ENCODE results near the gene ZNF592.

Gene ZNF592

DNA sequence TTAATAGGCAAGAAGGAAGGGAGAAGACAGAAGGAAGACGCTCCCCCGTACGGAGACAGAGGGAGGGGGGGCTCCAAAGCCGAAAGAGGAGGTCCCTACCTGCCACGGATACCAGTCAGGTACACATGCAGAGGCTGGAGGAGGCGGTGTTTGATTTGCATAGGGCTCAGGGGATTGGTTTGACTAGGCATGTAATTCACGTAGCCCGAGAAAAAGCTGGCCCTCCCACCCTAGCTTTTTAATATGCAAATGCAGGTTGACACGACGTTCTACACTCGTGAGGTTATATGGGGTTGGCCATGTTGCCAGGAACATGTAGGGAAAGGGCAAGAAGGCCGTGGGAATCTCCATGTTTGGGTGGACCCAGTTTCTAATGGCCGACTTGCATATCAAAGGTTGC is 29.8 kb downstream of the ZNF592 start:
- H3K9me3 Mint-ChIP-seq = no peaks in the 10 kb centered on the region
- H3K27me3 Mint-ChIP-seq = no peaks in the 10 kb centered on the region
- peaks cover 62% of the 10 kb centered on the region for H3K36me3 Mint-ChIP-seq (ENCODE audit: low read depth)
- peaks cover 26% of the 10 kb centered on the region for H3K4me1 Mint-ChIP-seq (ENCODE audit: low read depth)
- H3K27ac Mint-ChIP-seq = no peak overlapping the region
- no peak overlapping the region for H3K4me3 Mint-ChIP-seq
- intact Hi-C loops (cut with micrococcal nuclease) = loop anchor here (10.0 kb wide), 1 partner anchor 183 kb away; no protein-coding TSS in a partner anchor

DNA sequence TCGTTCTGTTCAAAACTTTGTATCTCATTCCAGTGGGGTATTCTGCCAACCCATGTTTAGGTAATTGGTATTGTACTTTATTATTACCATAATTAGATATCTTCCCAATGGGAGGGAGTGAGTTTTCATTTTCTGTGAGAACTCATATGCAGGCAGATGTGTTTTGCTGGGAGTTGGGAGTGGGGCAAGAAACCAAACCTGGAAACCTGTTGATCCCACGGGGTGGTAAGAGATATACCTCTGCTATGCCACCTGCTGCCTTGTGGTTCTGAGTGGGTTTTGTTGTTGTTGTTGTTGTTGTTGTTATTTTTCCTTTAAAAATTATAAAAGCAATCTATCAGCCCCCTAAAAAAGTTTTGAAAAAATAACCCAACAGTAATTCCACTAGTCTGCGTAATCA is 32.1 kb downstream of the ZNF592 start:
- Mint-ChIP-seq H3K9me3 (no peaks in the 10 kb centered on the region), H3K27ac (no peak overlapping the region), H3K27me3 (no peaks in the 10 kb centered on the region), H3K36me3 (ENCODE audit: low read depth) (peaks cover 76% of the 10 kb centered on the region), H3K4me3 (no peak overlapping the region), H3K4me1 (ENCODE audit: low read depth) (peaks cover 25% of the 10 kb centered on the region)
- intact Hi-C loops (cut with micrococcal nuclease) = no loop called here

DNA sequence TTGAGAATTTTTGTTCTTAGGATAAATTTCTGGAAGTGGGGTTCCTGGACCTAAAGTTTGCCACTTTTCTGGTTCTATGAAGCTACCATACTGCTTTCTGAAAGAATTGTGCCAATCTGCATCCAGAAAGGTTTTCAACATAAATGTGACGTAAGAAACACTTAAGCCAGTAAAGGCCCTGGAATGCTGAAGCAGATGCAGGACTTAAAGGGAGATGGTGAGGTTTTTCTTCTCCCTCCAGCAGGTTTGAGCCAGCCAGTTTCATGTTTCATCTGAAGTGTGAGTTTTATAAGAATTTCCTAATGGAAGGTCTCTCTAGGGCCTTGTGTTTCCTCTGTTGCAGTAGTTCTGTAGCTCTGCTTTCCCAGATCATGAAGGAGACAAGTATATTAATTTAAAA is 33.1 kb downstream of the ZNF592 start:
- intact Hi-C loops (cut with micrococcal nuclease) = no loop called here
- Mint-ChIP-seq H3K27ac (no peak overlapping the region), H3K4me1 (ENCODE audit: low read depth) (peaks cover 33% of the 10 kb centered on the region), H3K27me3 (no peaks in the 10 kb centered on the region), H3K9me3 (no peaks in the 10 kb centered on the region), H3K36me3 (ENCODE audit: low read depth) (peaks cover 78% of the 10 kb centered on the region), H3K4me3 (no peak overlapping the region)

DNA sequence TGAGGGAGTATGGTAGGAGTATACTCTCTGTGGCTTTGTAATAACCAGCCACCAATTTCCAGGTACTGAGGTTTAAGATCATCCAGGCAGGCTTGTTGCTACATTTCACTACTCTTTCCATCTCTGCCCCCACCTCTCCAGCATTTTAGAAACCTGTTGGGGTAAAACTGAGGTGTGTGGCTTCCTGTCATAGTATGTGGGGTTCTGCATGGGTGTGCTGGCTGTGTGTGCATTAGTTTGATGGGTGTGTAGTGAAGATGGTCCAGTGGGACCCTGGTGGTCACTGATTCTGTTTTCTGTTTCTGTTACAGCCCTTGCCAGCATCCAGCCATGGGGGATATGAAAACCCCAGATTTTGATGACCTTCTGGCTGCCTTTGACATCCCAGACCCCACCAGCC is 34.0 kb downstream of the ZNF592 start:
- intact Hi-C loops (cut with micrococcal nuclease) = no loop called here
- no peaks in the 10 kb centered on the region for H3K27me3 Mint-ChIP-seq
- H3K4me1 Mint-ChIP-seq (ENCODE audit: low read depth) = peaks cover 38% of the 10 kb centered on the region
- H3K4me3 Mint-ChIP-seq = no peak overlapping the region
- peaks cover 81% of the 10 kb centered on the region for H3K36me3 Mint-ChIP-seq (ENCODE audit: low read depth)
- no peaks in the 10 kb centered on the region for H3K9me3 Mint-ChIP-seq
- no peak overlapping the region for H3K27ac Mint-ChIP-seq

DNA sequence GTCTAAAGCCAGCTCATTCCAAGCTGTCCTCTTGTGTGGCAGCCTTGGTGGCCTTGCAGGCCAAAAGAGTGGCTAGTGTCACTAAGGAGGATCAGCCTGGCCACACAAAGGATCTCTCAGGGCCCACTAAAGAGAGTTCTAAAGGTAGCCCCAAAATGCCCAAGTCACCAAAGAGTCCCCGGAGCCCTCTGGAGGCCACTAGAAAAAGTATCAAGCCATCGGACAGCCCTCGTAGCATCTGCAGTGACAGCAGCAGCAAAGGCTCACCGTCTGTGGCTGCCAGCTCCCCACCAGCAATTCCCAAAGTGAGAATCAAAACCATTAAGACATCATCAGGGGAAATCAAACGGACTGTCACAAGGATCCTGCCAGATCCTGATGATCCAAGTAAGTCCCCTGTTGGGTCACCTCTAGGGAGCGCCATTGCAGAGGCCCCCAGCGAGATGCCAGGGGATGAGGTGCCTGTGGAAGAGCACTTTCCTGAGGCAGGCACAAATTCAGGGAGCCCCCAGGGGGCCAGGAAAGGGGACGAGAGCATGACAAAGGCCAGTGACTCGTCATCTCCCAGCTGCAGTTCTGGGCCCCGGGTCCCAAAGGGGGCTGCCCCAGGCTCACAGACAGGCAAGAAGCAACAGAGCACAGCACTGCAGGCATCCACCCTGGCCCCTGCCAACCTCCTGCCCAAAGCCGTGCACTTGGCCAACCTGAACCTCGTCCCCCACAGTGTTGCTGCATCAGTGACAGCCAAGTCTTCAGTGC is 35.3 kb downstream of the ZNF592 start:
- Mint-ChIP-seq H3K36me3 (ENCODE audit: low read depth) (peaks cover 83% of the 10 kb centered on the region), H3K4me1 (ENCODE audit: low read depth) (peaks cover 43% of the 10 kb centered on the region), H3K27ac (peak overlapping the region; percentile 53), H3K9me3 (no peaks in the 10 kb centered on the region), H3K27me3 (no peaks in the 10 kb centered on the region), H3K4me3 (no peak overlapping the region)
- intact Hi-C loops (cut with micrococcal nuclease) = no loop called here

DNA sequence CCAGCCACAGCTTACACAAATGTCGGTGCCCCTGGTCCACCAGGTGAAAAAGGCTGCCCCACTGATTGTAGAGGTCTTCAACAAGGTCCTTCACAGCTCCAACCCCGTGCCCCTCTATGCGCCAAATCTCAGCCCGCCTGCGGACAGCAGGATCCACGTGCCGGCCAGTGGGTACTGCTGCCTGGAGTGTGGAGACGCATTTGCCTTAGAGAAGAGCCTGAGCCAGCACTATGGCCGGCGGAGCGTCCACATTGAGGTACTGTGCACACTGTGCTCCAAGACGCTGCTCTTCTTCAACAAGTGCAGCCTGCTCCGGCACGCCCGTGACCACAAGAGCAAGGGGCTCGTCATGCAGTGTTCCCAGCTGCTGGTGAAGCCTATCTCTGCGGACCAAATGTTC is 35.9 kb downstream of the ZNF592 start:
- H3K27ac Mint-ChIP-seq = peak overlapping the region; percentile 53
- peaks cover 81% of the 10 kb centered on the region for H3K36me3 Mint-ChIP-seq (ENCODE audit: low read depth)
- H3K27me3 Mint-ChIP-seq = no peaks in the 10 kb centered on the region
- no peak overlapping the region for H3K4me3 Mint-ChIP-seq
- H3K4me1 Mint-ChIP-seq (ENCODE audit: low read depth) = peaks cover 40% of the 10 kb centered on the region
- intact Hi-C loops (cut with micrococcal nuclease) = no loop called here
- H3K9me3 Mint-ChIP-seq = no peaks in the 10 kb centered on the region

DNA sequence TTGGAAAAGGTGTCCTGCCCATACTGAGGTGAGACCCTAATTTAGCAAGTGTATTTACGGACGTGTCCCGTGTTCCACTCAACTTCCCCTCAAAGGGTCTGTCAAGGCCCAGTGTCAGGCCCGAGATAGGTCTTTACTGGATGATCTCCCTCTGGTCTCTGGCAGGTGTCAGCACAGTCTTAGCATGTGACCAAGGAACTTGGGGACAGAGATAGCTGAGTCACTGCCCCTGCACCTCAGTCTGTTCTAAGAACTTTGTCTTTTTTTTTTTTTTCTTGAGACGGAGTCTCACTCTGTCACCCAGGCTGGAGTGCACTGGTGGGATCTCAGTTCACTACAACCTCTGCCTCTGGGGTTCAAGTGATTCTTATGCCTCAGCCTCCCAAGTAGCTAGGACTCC is 36.7 kb downstream of the ZNF592 start:
- Mint-ChIP-seq H3K27me3 (no peaks in the 10 kb centered on the region), H3K27ac (peak overlapping the region; percentile 53), H3K36me3 (ENCODE audit: low read depth) (peaks cover 81% of the 10 kb centered on the region), H3K4me1 (ENCODE audit: low read depth) (peaks cover 34% of the 10 kb centered on the region), H3K4me3 (no peak overlapping the region), H3K9me3 (no peaks in the 10 kb centered on the region)
- intact Hi-C loops (cut with micrococcal nuclease) = no loop called here

DNA sequence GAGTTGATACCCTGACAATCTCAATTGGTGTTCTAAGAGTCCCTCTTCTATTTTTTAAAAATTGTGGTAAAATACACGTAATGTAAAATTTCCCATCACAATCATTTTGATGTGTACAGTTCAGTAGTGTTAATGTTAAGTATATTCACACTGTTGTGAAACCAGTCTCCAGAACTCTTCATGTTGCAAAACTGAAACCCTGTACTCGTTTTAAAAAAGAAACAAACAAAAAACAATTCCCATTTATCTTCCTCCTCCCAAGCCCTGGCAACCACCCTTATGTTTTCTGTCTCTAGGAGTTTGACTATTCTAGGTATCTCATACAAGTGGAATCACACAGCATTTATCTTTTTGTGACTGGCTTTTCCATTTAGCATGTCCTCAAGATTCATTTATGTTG is 40.1 kb downstream of the ZNF592 start:
- H3K4me3 Mint-ChIP-seq = no peak overlapping the region
- peak overlapping the region; percentile 18 for H3K27ac Mint-ChIP-seq
- intact Hi-C loops (cut with micrococcal nuclease) = no loop called here
- no peaks in the 10 kb centered on the region for H3K9me3 Mint-ChIP-seq
- peaks cover 40% of the 10 kb centered on the region for H3K4me1 Mint-ChIP-seq (ENCODE audit: low read depth)
- peaks cover 93% of the 10 kb centered on the region for H3K36me3 Mint-ChIP-seq (ENCODE audit: low read depth)
- no peaks in the 10 kb centered on the region for H3K27me3 Mint-ChIP-seq

DNA sequence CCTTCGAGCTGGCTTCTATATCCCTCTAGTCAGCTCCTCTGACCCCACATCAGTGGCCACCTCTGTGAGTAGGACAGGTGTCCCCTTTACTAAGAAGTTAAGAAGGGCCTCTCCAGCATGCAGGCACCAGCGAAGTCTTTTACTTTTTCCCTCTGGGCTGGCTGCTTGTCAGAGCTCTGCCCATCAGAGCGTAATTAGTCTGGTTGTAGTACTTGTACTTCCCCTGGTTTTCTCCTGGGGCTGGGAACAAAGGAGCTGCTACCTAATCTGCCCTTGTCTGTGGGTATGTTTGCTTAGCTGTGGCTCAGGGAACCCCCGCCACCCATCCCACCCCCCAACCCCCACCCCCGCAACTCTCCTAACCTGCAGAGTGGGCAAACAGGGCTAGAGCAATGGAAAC is 41.4 kb downstream of the ZNF592 start:
- Mint-ChIP-seq H3K4me1 (ENCODE audit: low read depth) (peaks cover 35% of the 10 kb centered on the region), H3K4me3 (no peak overlapping the region), H3K9me3 (no peaks in the 10 kb centered on the region), H3K36me3 (ENCODE audit: low read depth) (peaks cover 93% of the 10 kb centered on the region), H3K27me3 (no peaks in the 10 kb centered on the region), H3K27ac (no peak overlapping the region)
- intact Hi-C loops (cut with micrococcal nuclease) = no loop called here

DNA sequence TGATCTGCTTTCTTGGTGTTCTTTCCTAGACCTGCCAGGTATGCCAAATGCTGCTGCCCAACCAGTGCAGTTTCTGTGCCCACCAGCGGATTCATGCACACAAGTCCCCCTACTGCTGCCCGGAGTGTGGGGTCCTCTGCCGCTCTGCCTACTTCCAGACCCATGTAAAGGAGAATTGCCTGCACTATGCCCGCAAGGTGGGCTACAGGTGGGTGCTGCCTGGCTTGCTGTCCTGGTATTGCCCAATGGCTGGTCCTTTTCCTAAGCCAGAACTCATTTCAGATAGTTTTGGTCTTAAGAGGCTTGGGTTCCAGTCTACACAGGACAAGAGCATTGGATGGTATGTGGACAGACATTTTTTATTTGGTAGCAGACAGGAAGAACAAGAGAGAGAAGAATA is 42.3 kb downstream of the ZNF592 start:
- Mint-ChIP-seq H3K36me3 (ENCODE audit: low read depth) (peaks cover 90% of the 10 kb centered on the region), H3K4me3 (no peak overlapping the region), H3K27ac (peak overlapping the region; percentile 48), H3K9me3 (no peaks in the 10 kb centered on the region), H3K27me3 (no peaks in the 10 kb centered on the region), H3K4me1 (ENCODE audit: low read depth) (peaks cover 26% of the 10 kb centered on the region)
- intact Hi-C loops (cut with micrococcal nuclease) = no loop called here

DNA sequence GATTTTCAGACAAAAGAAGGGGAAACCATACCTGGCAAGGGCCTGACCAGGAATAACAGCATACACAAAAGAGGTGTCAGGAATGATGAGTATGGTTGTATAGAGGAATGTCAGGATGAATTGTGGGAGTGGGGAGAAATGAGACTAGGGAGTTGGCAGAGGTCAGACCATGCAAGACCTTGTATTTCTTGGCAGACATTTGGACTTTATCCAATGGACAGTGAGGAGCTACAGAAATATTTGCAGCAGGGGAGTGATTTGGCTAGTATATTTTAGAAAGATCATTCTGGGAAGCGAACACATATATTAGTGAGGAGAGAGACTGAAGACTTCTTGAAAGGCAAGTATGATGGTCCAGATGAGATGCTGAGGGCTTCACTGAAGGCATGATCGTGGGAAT is 43.4 kb downstream of the ZNF592 start:
- Mint-ChIP-seq H3K27ac (no peak overlapping the region), H3K36me3 (ENCODE audit: low read depth) (peaks cover 91% of the 10 kb centered on the region), H3K4me3 (no peak overlapping the region), H3K4me1 (ENCODE audit: low read depth) (peaks cover 18% of the 10 kb centered on the region), H3K27me3 (no peaks in the 10 kb centered on the region), H3K9me3 (no peaks in the 10 kb centered on the region)
- intact Hi-C loops (cut with micrococcal nuclease) = no loop called here

DNA sequence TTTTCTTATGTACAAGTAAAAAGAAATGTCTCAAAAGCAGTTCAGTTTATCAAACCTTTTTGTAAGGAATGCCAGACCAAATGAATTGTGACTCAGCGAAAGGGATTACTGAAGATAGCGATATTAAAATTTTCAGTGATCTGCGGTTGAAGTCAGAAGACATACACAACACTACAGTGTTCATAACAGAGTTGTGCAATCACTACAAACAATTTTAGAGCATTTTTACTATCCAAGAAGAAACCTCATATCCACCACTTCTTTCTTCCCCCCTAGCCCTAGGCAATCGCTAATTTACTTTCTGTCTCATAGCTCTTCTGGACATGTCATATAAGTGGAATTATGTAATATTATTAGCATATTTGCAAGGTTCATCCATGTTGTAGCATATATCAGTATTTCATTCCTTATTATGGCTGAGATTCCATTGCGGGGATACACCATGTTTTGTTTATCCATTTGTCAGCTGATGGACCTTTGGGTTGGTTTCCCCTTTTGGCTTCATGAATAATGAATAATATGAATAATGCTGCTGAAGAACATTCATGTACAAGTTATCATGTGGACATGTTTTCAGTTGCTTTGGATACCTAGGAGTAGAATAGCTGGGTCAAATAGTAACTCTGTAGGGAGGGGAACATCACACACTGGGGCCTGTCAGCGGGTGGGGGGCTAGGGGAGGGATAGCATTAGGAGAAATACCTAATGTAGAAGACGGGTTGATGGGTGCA is 45.2 kb downstream of the ZNF592 start:
- H3K4me1 Mint-ChIP-seq (ENCODE audit: low read depth) = peaks cover 7% of the 10 kb centered on the region
- H3K27ac Mint-ChIP-seq = no peak overlapping the region
- no peak overlapping the region for H3K4me3 Mint-ChIP-seq
- no peaks in the 10 kb centered on the region for H3K9me3 Mint-ChIP-seq
- no peaks in the 10 kb centered on the region for H3K27me3 Mint-ChIP-seq
- H3K36me3 Mint-ChIP-seq (ENCODE audit: low read depth) = peaks cover 92% of the 10 kb centered on the region
- intact Hi-C loops (cut with micrococcal nuclease) = no loop called here

DNA sequence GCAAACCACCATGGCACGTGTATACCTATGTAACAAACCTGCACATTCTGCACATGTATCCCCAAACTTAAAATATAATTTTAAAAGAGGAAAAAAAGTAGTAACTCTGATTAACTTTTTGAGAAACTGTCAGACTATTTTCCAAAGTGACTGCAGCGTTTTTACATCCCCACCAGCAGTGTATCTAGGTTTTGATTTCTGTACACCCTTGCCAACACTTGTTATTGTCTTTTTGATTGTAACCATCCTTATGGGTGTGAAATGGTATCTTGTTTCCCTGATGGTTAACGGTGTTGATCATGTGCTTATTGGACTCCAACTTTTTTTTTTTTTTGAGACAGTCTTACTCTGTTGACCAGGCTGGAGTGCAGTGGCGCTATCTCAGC is 45.8 kb downstream of the ZNF592 start:
- Mint-ChIP-seq H3K9me3 (no peaks in the 10 kb centered on the region), H3K4me1 (ENCODE audit: low read depth) (peaks cover 7% of the 10 kb centered on the region), H3K27me3 (no peaks in the 10 kb centered on the region), H3K27ac (no peak overlapping the region), H3K36me3 (ENCODE audit: low read depth) (peaks cover 94% of the 10 kb centered on the region), H3K4me3 (no peak overlapping the region)
- intact Hi-C loops (cut with micrococcal nuclease) = no loop called here

DNA sequence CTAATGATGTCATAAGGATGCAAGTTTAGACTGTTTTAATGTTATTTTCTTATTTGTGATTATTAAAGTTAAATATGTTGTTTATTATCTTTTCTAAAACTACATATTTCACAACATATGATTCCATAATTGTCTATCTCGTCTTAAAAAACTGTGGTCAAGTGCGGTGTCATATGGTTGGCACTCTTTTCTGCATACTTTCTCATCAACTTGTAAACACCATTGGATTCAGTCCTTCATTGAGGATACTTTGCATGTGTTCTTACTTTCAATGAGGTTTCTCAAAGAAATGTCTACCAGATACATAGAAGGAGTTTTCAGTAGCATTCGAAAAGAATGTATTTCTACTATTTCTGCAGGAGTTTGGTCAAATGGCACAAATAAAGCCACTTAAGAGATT is 46.8 kb downstream of the ZNF592 start:
- H3K4me3 Mint-ChIP-seq = no peak overlapping the region
- H3K27ac Mint-ChIP-seq = no peak overlapping the region
- H3K27me3 Mint-ChIP-seq = no peaks in the 10 kb centered on the region
- intact Hi-C loops (cut with micrococcal nuclease) = no loop called here
- H3K9me3 Mint-ChIP-seq = no peaks in the 10 kb centered on the region
- peaks cover 7% of the 10 kb centered on the region for H3K4me1 Mint-ChIP-seq (ENCODE audit: low read depth)
- H3K36me3 Mint-ChIP-seq (ENCODE audit: low read depth) = peaks cover 96% of the 10 kb centered on the region

Data from dendritic cell treated with granulocyte-macrophage colony-stimulating factor and Interleukin-4, amounts not matched to agents 40 ng/mL and 50 ng/mL, for 4 days (primary cell).